Measurements from ENCODE around the gene ZNF319. TPM values are rescaled to one million over a fixed set of nuclear protein-coding genes. Genes with fewer than 3 reads are reported as not detected.

The ZNF319 gene
- total and polyA plus RNA-seq, 2 of the 13 experiments (the other 11 are each of a cell fraction or from before 2014, with no cell fraction given) = 2.4 to 3.6 TPM

GRCh38 chr16:58024486-58025350 lies 24.2 kb upstream of the ZNF319 start (continued):
- peak; percentile 81; the same call in 1 of the 2 replicates for TF ChIP-seq ZNF710 (CRISPR knock-in tag; IDR thresholded peaks at IDR 0.05; ENCODE audit: borderline replicate concordance)
- no peak for TF ChIP-seq CSRNP2 (CRISPR knock-in tag; conservative IDR thresholded peaks at IDR 0.05; ENCODE audit: low read depth)
- no peak for TF ChIP-seq ETS1 (CRISPR knock-in tag; IDR thresholded peaks at IDR 0.05)
- peak; percentile 94; the same call in 1 of the 2 replicates for TF ChIP-seq CCDC6 (CRISPR knock-in tag; IDR thresholded peaks at IDR 0.05)
- peak; percentile 55; the same call in 1 of the 2 replicates for TF ChIP-seq AHR (CRISPR knock-in tag; IDR thresholded peaks at IDR 0.05)
- no peak for TF ChIP-seq BHLHE40 (IDR thresholded peaks at IDR 0.05; ENCODE audit: low read length)
- no peak for TF ChIP-seq RNF219 (CRISPR knock-in tag; IDR thresholded peaks at IDR 0.05)
- TF ChIP-seq ZNF496 (CRISPR knock-in tag; IDR thresholded peaks at IDR 0.05; ENCODE audit: insufficient replicate concordance) = no peak
- no peak; the same call in 1 of the 2 replicates for TF ChIP-seq BCL3 (CRISPR knock-in tag; IDR thresholded peaks at IDR 0.05)
- peak; percentile 92 for TF ChIP-seq ZNF670 (CRISPR knock-in tag; IDR thresholded peaks at IDR 0.05; ENCODE audit: borderline replicate concordance)
- no peak for TF ChIP-seq XBP1 (CRISPR knock-in tag; IDR thresholded peaks at IDR 0.05)
- peak; percentile 67 to 68 for TF ChIP-seq POLR2A (IDR thresholded peaks at IDR 0.05; ENCODE audit: insufficient read depth in 1 of 2, low read depth in 2 of 2, low read length in 2 of 2)
- TF ChIP-seq ARNT2 (CRISPR knock-in tag; IDR thresholded peaks at IDR 0.05; ENCODE audit: low read depth) = 0 out of 2 replicates have a peak, but pooled peaks have one; percentile 49
- TF ChIP-seq POGZ (CRISPR knock-in tag; IDR thresholded peaks at IDR 0.05) = peak; percentile 87
- TF ChIP-seq SMYD3 (CRISPR knock-in tag; IDR thresholded peaks at IDR 0.05) = no peak; the same call in 1 of the 2 replicates
- TF ChIP-seq HMGA1 (CRISPR knock-in tag; conservative IDR thresholded peaks at IDR 0.05) = no peak
- TF ChIP-seq GRHL1 (CRISPR knock-in tag; conservative IDR thresholded peaks at IDR 0.05) = no peak
- peak; percentile 54; the same call in 1 of the 2 replicates for TF ChIP-seq ZNF839 (CRISPR knock-in tag; IDR thresholded peaks at IDR 0.05; ENCODE audit: borderline replicate concordance)
